ENCODE results near the gene SVEP1. TPM values are rescaled to one million over a fixed set of nuclear protein-coding genes. Genes with fewer than 3 reads are reported as not detected.

Gene SVEP1
- polyA plus RNA-seq, 1 experiment: 34.8 TPM

- Histone ChIP-seq H3K4me3 (ENCODE audit: low read depth, low read length) (no peak overlapping the region), H3K27ac (ENCODE audit: low read depth, low read length) (no peak overlapping the region), H3K27me3 (ENCODE audit: control insufficient read depth, insufficient read depth, low read length) (no peaks in the 10 kb centered on the region), H3K9me3 (ENCODE audit: control insufficient read depth, insufficient read depth, low read length) (no peaks in the 10 kb centered on the region; the same call in 1 of the 2 replicates)
- CTCF ChIA-PET: no interaction called here
- DNase-seq (ENCODE audit: low read depth, low spot score): no peak
- TF ChIP-seq, protein P1, sequence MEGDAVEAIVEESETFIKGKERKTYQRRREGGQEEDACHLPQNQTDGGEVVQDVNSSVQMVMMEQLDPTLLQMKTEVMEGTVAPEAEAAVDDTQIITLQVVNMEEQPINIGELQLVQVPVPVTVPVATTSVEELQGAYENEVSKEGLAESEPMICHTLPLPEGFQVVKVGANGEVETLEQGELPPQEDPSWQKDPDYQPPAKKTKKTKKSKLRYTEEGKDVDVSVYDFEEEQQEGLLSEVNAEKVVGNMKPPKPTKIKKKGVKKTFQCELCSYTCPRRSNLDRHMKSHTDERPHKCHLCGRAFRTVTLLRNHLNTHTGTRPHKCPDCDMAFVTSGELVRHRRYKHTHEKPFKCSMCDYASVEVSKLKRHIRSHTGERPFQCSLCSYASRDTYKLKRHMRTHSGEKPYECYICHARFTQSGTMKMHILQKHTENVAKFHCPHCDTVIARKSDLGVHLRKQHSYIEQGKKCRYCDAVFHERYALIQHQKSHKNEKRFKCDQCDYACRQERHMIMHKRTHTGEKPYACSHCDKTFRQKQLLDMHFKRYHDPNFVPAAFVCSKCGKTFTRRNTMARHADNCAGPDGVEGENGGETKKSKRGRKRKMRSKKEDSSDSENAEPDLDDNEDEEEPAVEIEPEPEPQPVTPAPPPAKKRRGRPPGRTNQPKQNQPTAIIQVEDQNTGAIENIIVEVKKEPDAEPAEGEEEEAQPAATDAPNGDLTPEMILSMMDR (IDR thresholded peaks at IDR 0.05; ENCODE audit: low read depth, low read length): no peak
- POLR2A ChIA-PET: no interaction called here
Observed at GRCh38 chr9:110391826-110392485, 187.6 kb downstream of the SVEP1 start.

GRCh38 chr9:110389148-110389750 lies 190.3 kb downstream of the SVEP1 start:
- CTCF ChIA-PET: no interaction called here
- Histone ChIP-seq H3K27ac (ENCODE audit: low read depth, low read length) (no peak overlapping the region), H3K27me3 (ENCODE audit: control insufficient read depth, insufficient read depth, low read length) (no peaks in the 10 kb centered on the region), H3K4me3 (ENCODE audit: low read depth, low read length) (no peak overlapping the region), H3K9me3 (ENCODE audit: control insufficient read depth, insufficient read depth, low read length) (no peaks in the 10 kb centered on the region; the same call in 1 of the 2 replicates)
- no peak for DNase-seq (ENCODE audit: low read depth, low spot score)
- TF ChIP-seq, protein P1 (IDR thresholded peaks at IDR 0.05; ENCODE audit: low read depth, low read length): no peak
- POLR2A ChIA-PET: no interaction called here

DNA sequence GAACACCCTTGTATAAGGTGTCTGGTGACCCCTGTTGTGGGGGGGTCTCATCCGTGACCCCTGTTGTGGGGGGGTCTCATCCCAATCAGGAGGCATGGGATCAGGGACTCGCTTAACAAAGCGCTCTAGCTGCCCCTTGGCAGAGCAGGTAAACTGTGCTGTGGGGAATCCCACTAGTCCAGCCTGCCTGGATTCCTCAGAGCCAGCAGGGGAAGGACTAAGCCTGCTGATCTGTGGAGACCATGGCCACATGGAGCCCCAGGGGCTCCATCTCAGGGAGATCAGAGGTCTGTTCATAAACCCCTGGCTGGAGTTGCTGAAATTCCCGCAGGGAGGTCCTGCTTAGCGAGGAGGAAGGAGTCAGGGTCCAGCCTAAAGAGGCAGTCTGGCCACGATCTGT lies 196.1 kb downstream of the SVEP1 start:
- H3K27ac ChIP-seq (ENCODE audit: low read depth, low read length): no peak overlapping the region

DNA sequence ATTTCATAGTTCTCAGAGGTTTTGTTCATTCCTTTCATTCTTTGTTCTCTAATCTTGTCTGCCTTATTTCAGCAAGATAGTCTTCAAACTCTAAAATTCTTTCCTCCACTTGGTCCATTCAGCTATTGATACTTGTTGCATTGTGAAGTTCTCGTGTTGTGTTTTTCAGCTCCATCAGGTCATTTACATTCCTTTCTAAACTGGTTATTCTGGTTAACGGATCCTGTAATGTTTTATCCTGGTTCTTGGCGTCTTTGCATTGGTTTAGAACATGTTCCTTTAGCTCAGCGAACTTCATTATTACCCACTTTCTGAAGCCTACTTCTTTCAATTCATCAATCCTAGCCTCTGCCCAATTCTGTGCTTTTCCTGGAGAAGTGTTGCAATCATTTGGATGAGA lies 196.8 kb downstream of the SVEP1 start:
- no peak for DNase-seq (ENCODE audit: low read depth, low spot score)
- H3K4me3 ChIP-seq (ENCODE audit: low read depth, low read length): no peak overlapping the region
- H3K27ac ChIP-seq (ENCODE audit: low read depth, low read length): no peak overlapping the region
- ChIA-PET CTCF (no interaction called here), POLR2A (no interaction called here)
- H3K9me3 ChIP-seq (ENCODE audit: control insufficient read depth, insufficient read depth, low read length): no peaks in the 10 kb centered on the region
- TF ChIP-seq, protein P1 (IDR thresholded peaks at IDR 0.05; ENCODE audit: low read depth, low read length): no peak
- H3K27me3 ChIP-seq (ENCODE audit: control insufficient read depth, insufficient read depth, low read length): no peaks in the 10 kb centered on the region

More for the DNA sequence above, 196.1 kb downstream of the SVEP1 start:
- Histone ChIP-seq H3K4me3 (ENCODE audit: low read depth, low read length) (no peak overlapping the region), H3K9me3 (ENCODE audit: control insufficient read depth, insufficient read depth, low read length) (no peaks in the 10 kb centered on the region), H3K27me3 (ENCODE audit: control insufficient read depth, insufficient read depth, low read length) (no peaks in the 10 kb centered on the region)
- TF ChIP-seq, protein P1 (IDR thresholded peaks at IDR 0.05; ENCODE audit: low read depth, low read length): no peak
- DNase-seq (ENCODE audit: low read depth, low spot score): no peak
- CTCF ChIA-PET: no interaction called here
- POLR2A ChIA-PET: no interaction called here

DNA sequence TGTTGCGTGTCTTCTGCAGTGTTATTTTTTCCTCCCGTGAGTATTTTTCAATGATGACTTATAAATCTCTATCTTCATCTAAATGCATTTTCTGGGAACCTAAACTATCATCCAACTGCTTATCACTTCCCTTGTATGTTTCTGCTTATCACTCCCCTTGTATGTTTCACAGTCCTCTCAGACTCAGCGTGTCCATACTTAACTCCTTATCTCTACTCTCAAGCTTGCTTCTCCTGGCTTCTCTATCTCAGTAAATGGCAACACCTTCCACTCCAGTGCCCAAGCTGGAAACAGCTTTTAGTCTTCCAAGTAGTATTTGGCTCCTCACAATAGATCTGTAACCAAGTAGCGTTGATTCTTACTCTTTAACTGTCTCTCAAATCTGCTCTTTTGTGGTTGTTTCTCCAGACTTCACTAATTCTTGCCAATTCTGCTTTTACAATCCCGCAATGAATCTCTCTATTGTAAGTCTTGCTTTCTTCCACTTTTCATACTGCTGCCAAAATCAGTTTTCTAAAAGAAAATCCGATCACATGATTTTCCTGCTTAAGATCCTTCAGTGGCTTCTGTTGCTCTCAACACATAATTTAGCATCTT lies 208.0 kb downstream of the SVEP1 start:
- POLR2A ChIA-PET: no interaction called here
- H3K27ac ChIP-seq (ENCODE audit: low read depth, low read length): no peak overlapping the region
- no peak overlapping the region for H3K4me3 ChIP-seq (ENCODE audit: low read depth, low read length)
- H3K9me3 ChIP-seq (ENCODE audit: control insufficient read depth, insufficient read depth, low read length): no peaks in the 10 kb centered on the region
- H3K27me3 ChIP-seq (ENCODE audit: control insufficient read depth, insufficient read depth, low read length): no peaks in the 10 kb centered on the region
- DNase-seq (ENCODE audit: low read depth, low spot score): no peak
- TF ChIP-seq, protein P1 (IDR thresholded peaks at IDR 0.05; ENCODE audit: low read depth, low read length): no peak
- CTCF ChIA-PET: no interaction called here
